ENCODE results near the gene FEM1A.
"Not testable (repeated sequence)": the region's sequence is repeated elsewhere in the genome, so short reads cannot be mapped to it uniquely, and the experiment has no call there.

FEM1A gene

DNA sequence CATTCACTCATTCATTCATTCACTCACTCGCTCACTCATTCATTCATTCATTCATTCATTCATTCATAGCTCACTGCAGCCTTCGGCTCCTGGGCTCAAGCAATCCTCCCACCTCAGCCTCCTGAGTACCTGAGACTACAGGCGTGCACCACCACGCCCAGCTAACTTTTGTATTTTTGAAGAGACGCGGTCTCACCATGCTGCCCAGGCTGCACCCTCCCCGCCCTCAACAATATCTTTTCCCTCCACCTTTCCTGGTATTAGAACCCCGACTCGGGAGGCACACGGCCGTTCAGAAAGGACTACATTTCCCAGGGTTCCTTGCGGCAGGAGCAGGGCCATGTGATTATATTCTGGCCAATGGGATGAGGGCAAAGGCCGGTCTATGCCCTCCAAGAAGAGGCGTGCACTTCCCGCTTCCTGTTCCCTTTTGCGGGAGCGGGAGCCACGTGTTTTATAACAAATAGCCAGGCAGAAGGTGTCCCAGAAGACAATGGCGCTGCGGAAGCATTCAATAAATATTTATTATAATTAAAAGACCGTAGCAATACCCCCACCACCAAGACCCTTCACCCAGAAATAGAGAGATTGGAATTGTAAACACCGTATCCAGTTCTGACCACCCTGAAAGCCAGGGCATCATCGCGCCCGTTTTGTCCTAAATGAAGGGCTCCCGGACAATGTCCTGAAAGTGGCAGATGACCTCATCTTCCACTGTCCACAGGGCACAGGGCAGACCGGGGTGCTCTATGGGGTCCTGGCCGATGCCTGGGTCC, 24.1 kb downstream of the FEM1A start:
- DNase-seq, result peak; percentile 85

DNA sequence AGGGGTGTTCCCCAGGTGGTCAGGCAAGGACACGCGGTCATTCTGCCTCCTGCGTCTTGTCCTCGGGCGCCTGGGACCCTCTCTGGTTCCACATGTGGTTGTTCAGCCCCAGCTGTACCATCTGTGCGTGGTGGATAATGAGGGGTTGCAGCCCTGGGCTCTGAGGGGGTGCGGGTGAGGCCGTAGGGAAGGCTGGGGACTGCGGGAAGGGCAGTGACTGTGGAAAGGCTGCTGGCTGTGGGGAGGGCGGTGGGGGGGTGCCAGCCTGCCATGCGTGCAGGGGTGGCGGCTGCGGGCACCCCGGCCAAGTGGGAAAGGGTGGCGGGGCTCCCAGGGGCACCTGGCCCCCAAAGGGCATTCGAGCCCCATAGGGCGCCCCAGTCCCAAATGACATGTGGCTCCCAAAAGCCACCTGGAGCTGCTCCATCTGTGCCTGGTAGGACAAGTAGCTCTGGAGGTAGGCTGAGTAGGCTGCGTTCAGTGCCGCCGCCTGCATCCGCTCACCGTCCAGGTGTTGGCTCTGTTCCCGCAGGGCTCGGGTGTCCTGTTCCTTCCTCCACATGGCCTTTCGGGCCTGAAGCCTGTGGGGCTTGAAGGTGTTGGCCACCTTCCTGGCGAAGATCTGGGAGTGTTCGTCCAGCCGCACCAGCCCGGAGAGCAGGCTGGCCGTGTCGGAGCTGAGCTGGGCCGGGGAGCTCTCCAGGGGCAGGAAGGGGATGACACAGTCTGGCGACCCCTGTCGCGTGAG, 24.8 kb downstream of the FEM1A start:
- DNase-seq, result no peak

DNA sequence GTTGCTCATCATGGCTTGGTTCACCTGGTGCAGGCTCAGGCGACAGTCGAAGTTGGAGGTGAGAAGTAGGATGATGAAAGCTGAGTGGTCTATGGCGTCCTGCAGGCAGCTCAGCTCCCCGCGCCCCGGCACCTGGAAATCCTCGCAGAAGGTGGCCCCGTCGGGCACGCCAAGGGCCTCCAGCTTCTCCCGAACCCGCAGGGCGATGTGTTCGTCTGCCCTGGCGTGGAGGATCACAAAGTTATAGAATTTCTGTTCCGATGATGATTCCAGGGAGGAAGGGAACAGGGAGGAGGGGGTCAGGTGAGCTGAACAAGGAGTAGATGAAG, 25.4 kb downstream of the FEM1A start:
- DNase-seq, result no peak

DNA sequence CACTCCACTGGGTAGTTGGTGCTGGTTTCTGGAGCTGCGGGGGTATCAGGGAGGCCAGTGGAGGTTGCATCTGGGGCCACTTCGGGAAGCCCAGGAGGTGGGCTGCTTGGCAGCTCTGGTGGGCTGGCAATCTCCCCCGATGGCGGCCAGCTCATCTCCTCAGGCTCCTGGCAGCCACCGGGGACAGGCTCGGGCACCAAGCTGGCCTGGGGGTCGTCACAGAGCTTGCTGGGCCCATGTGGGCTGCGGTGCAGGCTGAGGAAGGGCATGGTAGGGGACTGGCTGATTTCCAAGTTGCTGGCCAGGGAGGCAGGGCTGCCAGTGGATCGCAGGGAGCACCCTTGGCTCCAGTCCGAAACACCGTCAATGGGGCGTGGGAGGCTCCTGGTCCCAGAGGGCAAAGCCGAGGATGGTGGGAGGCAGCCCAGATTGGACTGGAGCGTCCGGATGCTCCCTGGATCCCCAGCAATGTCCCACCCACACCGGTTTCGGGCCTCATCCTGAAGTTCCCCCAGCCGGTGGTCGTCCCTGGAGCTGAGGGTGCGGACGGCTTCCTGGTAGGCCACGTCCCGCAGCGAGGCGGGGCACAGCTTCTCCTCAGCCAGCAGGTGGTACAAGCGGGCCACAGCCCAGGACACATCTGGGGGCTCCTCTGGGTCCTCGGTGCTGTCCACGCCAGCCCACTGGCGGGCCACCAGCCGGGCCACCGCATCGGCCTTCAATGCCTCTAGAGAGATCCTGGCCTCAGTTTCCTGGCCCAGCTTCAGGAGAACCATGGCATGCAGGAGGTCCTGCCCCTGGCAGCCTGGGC, 26.1 kb downstream of the FEM1A start:
- no peak for DNase-seq

DNA sequence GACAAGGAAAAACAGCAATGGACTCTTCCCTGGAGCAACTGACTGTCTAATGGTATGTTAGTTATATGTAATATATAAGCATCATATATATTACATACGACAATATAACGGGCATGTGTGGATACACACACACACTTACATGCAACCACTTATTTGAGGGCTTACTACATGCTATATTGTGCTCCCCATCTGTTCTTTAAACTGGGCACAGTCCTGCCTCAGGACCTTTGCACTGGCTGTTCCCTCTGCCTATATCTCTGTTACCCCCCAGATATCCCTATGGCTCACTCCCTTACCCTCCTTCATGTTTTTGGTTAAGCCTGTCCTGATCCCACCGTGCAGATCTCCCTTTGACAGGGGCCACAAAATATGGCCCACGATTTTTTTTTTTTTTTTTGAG, 29.7 kb downstream of the FEM1A start:
- no peak for DNase-seq

DNA sequence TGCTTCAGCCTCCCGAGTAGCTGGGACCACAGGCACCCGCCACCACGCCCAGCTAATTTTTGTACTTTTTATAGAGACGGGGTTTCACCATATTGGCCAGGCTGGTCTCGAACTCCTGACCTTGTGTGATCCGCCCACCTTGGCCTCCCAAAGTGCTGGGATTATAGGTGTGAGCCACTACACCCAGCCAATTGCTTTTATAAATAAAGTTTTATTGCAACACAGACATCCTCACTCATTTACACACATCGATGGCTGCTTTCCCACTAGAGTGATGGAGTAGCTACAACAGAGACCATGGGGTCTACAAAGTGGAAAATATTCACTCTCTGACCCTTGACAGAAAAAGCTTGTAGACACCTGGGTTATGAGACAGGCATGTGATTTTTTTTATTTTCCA, 30.8 kb downstream of the FEM1A start:
- DNase-seq, result not testable (repeated sequence)

DNA sequence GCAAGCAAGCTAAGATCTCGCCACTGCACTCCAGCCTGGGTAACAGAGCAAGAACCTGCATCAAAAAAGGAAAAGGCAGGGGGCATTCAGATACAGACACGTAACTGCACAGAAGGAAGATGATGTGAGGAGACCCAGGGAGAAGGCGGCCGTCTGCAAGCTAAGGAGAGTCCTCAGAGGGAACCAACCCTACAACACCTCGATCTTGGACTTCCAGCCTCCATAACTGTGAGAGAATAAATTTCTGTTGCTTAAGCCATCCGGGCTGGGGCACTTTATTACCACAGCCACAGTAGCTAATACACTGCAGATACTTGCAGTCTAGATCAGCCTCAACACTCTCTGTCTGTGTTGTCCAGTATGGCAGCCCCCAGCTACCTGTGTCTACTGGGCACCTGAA, 32.0 kb downstream of the FEM1A start:
- DNase-seq, result no peak

DNA sequence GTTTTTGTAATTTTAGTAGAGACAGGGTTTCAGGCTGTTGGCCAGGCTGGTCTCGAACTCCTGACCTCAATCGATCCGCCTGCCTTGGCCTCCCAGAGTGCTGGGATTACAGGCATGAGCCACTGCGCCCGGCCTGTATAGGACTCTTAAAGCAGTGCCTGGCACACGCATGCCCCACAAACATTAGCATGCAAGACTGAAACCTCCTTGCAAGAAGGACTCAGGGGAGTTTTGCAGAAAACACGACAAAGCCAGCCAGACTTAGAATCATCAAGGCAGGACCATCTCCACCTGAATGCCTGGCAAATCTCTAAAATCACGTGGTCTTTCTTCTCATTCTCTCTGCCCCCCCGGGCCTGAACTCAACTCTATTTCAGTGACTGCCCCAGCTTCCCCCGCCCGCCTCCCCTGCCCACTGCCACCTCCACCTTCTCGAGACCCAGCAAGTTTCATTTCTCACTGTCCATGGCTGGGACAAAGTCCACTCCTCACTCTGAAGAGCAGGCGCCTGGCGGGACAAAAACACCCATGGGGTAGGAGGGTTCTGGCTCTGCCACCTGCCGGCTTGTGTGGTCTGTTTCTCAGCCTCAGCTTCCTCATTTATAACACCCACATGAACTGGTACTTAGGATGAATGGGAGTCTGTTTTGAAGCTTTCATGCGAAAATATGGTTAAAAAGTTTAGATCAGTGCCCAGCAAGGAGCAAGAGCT, 37.6 kb downstream of the FEM1A start:
- peak; percentile 5 for DNase-seq

DNA sequence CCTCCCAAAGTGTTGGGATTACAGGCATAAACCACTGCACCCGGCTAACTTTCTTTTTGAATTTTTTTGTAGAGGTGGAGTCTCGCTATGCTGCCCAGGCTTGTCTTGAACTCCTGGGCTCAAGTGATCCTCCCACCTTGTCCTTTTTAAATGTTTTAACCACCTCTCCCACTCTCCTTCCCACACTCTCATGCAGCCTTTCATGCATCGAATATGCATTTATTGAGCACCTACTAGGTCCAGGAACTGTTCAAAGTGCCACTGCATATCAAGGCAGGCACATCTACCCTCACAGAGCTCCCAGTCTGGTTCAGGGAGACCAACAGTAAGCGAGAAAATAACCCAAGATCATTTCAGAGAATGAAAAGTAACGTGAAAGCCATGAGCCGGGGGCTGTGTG, 38.8 kb downstream of the FEM1A start:
- no peak for DNase-seq

DNA sequence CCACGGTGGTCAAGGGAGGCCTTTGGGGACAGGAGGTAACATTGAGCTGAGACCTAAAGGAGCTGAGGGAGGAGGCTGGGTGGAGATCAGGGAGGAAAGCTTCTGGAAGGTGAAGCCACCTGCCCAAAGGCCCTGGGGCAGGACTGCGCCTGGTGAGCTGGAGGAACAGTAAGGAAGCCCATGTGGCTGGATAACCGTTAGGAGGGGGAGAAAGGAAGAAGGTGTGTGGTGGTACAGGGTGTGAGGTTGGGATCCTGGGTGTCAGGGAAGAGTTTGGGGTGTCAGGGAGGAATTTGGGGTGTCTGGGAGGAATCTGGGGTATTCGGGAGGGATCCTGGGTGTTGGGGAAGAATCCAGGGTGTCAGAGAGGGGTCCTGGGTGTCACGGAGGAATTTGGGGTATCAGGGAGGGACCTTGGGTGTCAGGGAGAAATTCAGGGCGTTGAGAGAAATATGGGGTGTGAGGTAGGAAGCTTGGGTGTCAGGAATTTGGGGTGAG, 39.3 kb downstream of the FEM1A start:
- DNase-seq, result no peak

DNA sequence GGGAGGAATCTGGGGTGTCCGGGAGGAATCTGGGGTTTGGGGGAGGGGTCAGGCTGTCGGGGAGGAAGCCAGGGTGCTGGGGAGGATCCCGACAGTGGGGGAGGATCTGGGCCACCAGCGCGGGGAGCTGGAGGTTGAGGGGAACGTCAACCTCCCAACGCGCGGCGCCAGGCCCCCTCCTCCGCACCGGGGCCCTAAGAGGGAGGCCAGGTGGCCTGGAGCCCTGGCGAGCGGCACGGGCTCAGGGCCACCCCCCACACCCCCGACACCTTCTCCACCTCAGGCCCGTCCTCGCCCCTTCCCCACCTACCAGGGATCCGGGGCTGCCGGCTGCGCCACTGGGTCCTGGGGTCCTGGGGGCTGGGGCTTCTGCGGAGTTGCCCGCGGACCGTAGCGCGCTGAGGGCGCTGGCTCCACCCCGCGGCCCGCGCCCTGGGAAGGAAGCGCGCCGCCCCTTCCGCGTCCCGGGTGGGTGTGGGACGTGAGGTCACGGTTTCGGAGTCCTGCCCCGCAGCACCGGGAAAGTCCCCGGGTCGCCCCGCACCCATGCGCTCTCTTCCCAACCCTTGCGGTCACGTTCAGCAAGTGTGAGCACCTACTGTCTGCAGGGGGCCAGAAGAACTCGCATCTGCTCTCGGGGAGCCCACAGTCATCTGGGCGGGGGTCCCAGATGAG, 39.9 kb downstream of the FEM1A start, which contains the start of gene TICAM1:
TSS of gene TICAM1 (minus strand) at position 409 of the 675 bp plus-strand sequence. CDS start 13,335 bp downstream, outside the sequence.
- DNase-seq, result peak; percentile 60

DNA sequence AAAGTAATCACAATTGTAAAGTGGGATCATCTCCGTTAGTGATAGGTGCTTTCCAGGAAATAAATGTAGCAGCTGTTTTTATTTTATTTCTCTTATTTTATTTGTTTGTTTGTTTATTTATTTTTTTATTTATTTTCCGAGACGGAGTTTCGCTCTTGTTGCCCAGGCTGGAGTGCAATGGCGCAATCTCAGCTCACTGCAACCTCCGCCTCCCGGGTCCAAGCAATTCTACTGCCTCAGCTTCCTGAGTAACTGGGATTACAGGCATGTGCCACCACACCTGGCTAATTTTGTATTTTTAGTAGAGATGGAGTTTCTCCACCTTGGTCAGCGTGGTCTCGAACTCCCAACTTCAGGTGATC, 40.4 kb downstream of the FEM1A start:
- not testable (repeated sequence) for DNase-seq

DNA sequence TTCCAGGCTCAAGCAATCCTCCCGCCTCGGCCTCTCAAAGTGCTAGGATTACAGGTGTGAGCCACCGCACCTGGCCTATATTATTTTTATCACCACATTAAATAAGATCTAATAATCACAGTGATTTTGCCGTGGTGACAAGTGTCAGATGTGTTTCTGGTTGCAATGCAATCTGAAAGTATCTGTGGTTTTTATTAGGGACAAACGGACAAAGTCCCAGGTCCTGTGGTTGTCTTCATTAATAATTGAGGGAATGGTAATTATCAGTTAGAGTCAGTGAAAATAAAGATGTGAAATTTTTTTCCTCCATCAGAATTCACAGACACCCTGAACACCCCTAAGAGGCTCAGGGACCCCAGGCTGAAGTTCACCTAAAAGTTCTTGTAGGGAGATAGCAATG, 41.2 kb downstream of the FEM1A start:
- no peak for DNase-seq

DNA sequence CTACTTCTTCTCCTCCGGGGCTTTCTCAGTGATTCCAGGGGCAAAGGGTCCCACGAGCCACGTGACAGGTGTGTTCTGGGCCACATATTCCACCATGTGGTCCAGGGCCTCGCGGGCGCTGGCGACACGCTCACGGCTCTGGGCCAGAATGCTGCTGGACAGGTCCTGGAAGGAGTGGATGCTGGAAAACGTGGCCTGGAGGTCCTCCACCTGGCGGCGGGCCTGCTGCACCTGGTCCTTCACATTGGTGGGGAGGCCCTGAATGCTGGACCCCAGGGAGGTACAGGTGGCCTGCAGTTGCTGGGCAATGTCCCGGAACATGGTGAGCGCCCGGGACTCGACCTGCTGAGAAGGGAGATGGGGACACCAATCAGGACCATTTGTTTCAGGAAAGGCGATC, 47.7 kb downstream of the FEM1A start:
- no peak for DNase-seq

DNA sequence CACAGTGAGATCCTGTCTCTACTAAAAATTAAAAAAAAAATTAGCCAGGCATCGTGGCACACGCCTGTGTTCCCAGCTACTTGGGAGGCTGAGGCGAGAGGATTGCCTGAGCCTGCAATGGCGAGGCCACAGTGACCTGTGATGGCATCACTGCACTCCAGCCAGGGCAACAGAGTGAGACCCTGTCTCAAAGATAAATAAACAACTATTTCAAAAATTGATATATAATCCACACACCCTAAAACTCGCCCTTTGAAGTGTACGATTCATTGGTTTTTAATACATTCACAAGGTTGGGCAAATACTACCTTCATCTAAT, 52.1 kb downstream of the FEM1A start:
- no peak for DNase-seq

DNA sequence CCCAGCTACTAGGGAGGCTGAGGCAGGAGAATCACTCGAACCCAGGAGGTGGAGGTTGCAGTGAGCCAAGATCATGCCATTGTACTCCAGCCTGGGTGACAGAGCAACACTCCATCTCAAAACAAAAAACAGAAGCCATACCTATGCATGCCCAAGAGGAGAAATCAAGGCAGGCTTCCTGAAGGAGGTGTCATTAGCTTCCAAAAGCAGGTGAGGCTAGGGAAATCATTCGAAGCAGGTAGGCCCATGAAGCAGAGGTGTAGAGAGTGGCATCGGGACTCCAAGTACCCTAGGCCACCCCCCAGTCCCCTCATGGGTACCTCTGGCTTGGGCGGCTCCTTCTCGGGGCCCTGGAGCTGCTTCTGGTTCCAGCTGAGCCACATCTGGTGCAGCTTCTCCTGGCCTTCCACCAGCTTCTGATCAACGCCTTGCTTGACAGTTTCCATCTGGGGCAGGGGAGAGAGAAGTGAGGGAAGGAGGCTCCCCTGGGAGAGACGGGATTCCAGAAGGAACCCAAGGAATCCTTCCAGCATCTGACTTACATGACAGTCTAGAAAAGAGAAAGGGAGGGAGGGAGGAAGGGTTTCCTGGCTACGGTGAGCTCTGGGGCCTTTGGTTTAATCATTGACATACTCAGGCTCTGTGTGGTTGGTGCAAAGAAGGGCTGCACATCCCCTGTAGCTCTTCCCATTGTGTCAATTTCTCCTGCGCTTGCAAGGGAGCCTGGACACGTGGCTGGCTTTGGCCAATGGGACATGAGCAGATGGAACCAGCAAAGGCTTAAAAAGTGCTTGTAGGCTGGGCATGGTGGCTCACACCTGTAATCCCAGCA, 53.0 kb downstream of the FEM1A start:
- no peak for DNase-seq

DNA sequence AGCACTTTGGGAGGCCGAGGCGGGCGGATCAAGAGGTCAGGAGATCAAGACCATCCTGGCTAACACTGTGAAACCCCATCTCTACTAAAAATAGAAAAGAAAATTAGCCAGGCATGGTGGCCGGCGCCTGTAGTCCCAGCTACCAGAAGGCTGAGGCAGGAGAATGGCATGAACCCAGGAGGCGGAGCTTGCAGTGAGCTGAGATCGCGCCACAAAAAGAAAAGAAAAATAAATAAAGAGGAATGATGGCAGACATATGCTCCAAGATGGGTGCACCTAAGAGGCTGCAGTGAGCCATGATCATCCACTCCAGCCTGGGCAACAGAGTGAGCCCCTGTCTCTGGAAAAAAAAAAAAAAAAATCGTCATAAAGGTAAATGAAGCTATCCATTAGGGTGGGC, 54.4 kb downstream of the FEM1A start:
- not testable (repeated sequence) for DNase-seq

DNA sequence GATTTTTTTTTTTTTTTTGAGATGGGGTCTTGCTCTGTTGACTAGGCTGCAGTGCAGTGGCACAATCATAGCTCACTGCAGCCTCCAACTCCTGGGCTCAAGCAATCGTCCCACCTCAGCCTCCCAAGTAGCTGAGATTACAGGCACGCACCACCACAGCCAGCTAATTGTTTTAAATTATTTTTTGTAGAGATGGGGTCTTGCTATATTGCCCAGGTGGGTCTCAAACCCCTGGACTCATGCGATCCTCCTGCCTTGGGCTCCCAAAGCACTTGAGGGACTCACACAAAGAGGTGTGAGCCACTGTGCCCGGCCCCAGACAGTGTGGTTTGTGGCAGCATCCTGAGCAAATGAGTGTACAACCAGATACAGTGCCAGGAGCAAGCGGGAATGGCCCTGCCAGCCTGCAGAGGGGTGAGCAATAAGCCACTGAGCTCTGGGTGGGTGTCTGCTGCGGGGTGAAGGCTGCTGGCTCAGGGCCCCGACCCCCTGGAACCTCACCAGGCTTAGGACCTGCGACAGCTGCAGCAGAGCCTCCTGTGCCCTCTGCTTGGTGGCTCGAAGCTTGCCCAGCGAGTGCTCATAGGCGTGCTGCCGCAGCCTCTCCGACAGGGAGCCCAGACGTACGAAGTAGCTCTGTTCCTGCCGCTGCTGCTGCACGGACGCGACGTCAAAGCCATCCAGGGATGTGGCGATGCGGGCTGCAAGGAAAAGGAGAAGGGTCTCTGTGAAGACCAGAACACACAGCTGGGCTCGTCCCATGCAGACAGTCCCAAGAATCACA, 55.8 kb downstream of the FEM1A start:
- no peak for DNase-seq

DNA sequence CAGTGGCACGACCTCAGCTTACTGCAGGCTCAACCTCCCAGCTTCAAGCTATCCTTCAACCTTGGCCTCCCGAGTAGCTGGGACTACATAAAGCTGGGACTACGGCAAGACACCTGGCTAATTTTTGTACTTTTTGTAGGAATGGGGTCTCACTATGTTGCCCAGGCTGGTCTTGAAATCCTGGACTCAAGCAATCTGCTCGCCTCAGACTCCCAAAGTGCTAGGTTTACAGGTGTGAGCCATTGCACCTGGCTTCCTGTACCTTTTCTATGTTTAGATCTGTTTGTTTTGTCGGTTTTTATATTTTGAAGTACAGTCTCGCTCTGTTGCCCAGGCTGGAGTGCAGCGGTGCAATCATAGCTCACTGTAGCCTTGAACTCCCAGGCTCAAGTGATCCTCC, 57.5 kb downstream of the FEM1A start:
- no peak for DNase-seq
